ENCODE measurements around the gene PRKG1.
"Not testable (repeated sequence)": the region's sequence is repeated elsewhere in the genome, so short reads cannot be mapped to it uniquely, and the experiment has no call there.

Gene PRKG1

DNA sequence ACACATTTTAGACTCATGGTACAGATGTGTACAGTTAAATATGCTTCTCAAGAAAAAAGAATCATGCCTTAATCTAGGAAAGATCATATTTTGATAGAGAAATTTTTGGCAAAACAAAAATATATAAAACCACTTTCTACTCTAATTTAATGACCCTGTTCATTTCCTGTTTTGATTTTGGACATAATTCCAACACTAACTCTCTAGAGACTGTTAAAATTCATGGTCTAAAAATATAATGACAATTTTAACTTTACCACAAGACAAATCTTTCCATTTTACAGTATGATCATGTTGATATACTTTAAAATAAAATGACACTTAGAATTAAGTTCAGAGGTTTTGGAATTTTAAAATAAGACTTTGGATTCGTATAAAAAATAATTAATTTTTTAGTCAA is 45.2 kb downstream of the PRKG1 start:
- DNase-seq: no peak

GRCh38 chr10:51121861-51122260 is 47.6 kb downstream of the PRKG1 start:
- no peak for DNase-seq

DNA sequence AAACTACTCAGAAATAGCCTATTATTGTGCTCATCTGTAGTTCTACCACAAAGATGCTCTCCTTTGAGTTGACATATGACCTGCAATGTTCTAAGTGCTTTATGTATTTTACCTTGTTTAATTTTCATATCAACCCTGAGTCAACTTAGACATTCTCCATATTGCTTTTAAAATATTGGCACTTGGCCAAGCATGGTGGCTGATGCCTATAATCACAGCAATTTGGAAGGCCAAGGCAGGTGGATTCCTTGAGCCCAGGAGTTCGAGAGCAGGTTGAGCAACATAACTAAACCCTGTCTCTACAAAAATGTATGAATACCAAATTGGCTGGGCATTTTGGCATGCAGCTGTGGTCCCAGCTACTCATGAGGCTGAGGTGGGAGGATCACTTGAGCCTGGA is 50.6 kb downstream of the PRKG1 start:
- DNase-seq: no peak

GRCh38 chr10:51125518-51125917 is 51.2 kb downstream of the PRKG1 start:
- DNase-seq: no peak

DNA sequence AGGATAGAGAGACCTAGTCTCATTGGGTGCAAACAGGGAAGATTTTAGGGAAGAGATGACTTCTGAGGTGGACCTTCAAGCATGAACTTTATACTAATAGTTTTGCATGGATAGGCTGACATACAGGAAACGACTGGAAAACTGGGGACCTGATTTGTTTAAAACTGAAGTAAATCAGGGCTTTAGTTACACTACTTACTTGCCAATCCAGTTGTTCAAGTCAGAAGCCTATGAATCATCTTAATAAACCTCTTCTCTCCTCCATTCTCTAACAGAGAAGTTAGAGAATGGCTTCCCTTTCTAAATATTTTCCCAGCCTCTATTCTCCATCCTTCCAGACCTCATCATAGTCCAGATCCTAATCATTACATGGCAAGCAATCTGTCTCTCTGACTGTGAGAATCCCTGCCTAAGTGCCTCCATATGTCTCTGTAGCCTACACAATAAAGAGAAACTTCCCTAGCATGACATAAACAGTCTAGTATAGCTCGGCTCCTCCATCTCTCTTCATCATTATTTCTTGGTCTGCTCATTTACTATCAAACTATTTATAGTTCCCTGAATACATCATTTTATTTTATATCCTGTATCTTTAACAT is 55.8 kb downstream of the PRKG1 start:
- DNase-seq: no peak

DNA sequence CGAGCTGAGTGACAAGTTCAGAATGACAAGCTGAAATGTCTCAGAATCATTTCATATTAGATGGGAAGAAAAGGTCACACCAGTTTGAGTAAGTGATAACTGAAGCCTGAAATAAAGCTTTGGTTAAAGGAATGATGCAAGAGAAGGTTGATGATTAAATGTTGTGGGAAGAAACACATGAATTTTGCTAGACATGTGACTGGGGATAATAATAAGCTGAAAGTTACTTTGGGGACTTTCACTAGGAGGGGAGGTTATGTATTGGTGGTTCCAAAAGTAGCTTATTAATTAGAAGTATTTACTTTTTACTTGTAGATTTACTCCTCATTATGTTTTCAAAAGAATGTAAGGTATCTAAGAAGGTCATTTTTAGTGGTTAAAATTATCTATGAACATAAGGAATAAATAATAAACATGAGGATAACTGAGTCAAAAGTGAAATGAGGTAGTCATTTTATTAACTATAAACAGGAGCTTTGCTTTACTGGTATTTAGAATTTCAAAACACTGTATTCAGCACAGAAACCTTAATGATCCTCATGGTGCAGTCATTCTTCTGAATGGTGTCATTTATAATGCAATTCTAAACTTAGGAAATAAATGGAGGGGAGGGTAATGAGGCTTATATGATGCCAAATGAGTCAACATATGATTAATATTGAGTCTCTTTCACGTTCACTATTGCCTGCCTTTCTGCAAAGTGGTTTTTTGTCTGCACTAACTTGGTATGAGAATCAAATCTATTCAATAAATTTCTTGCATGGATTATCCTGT is 63.7 kb downstream of the PRKG1 start:
- no peak for DNase-seq

DNA sequence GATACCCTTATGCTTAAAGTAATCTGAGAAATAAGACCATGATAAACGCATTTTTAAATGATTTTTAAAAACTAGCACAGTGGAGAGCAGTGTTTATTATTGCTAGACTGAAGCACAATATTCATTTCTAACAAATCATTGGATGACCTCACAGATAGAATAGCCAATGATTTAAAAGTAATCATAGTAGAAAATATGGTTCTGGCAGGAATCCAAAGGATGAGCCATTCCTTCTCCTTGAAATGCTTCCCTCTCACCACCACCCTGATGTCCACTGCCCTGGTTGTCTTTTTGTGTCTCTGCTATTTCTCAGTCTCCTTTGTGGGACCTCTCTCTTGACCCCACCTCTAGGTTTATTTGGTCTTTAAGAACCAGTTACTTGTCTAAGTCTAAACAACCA is 64.9 kb downstream of the PRKG1 start:
- DNase-seq: no peak

DNA sequence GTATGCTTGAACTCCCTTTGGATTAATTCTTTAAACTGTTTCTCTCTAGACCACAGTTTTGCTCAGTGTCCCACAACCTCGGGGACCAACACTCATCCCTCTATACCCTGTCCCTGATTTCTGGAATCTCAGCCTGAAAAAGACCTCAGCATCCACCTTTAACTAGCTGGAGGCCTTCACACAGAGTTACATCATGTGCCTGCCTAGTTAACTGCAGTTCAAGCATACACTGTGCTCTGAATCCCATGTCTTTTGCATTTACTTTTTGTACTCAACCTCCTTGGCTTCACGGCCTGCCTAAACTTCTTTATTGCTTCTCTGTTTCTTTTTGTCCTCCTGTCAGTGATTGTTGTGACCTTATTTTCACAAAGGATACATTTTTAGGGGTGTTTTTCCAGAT is 66.7 kb downstream of the PRKG1 start:
- no peak for DNase-seq

GRCh38 chr10:51144161-51144781 is 70.0 kb downstream of the PRKG1 start:
- DNase-seq: no peak

GRCh38 chr10:51145375-51145774 is 71.1 kb downstream of the PRKG1 start:
- no peak for DNase-seq

DNA sequence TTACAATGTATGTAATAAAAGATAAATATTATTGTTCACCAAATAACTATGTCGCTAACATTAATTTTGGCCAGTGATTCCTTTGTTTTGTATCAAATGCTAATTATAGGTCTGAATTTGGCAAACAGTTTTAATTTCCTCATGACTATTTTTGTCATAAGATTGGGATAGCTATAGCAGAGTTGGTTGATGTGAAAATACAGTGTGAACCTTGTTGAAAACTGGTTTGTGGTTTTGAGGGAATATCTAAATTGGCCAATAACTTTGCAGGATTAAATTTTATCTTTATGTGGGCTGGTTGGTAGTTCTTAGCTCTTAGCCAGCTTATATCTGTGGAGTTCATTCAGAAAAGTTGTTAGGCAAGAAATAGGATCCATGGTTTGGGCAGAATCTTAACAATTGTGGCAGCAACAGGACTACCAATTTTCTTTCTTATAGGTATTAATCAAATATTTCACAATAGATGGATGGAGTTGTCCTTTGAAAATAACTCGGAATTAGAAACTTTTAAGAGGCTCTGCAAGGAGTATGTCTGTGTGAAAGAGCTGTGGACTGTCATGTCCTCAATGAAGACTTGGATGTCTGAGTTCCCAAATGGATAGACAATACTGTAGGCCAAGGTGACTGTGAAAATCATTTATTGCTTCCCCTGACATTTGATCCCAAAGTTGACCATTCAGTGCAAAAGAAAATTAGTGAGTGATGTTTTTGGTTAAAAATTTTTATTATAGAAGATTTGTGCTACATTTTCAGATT is 73.5 kb downstream of the PRKG1 start:
- DNase-seq: no peak

GRCh38 chr10:51156926-51157325 is 82.6 kb downstream of the PRKG1 start:
- DNase-seq: no peak

GRCh38 chr10:51158832-51159231 is 84.5 kb downstream of the PRKG1 start:
- no peak for DNase-seq

DNA sequence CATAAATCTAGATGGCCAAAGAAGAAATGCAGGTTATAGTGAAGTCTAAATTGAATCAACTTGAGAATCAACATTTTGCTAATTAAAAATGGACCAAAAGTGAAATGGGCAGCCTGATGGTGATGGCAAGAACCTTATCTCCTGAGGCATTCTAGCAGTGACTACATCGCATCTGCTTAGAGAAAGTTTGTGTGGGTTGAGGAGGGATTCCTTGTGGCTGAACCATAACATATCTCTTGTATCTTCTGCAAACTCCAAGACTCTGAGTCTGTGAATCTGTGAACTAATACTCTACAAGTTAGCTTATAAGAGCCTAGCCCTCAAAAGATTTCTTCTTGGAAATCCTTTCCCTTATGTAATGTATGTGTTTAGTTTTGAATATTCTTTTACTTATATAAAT is 85.6 kb downstream of the PRKG1 start:
- DNase-seq: no peak

- DNase-seq: no peak
Observed at GRCh38 chr10:51162002-51162401, 87.7 kb downstream of the PRKG1 start.

- DNase-seq: not testable (repeated sequence)
Observed at GRCh38 chr10:51163380-51164049, 89.2 kb downstream of the PRKG1 start.

GRCh38 chr10:51168086-51168815 is 94.0 kb downstream of the PRKG1 start:
- DNase-seq: no peak

DNA sequence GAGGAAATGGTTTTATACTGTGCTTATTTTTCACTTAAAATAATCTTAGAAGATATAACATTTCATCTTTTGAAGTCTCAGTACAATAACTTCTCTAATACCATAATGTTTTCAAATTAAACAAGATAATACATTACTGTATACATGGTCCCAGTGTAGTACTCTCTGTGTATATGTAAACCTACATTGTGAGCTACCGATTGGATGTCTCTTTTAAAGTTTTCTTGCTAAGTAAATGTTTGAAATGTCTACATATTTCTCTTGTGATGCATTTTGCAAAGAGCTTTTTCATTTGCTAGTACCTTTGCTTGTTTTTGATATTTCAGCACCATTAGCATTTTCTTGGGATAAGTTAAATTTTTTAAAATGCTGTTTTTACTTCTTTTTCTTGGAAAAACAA is 94.8 kb downstream of the PRKG1 start:
- DNase-seq: no peak

DNA sequence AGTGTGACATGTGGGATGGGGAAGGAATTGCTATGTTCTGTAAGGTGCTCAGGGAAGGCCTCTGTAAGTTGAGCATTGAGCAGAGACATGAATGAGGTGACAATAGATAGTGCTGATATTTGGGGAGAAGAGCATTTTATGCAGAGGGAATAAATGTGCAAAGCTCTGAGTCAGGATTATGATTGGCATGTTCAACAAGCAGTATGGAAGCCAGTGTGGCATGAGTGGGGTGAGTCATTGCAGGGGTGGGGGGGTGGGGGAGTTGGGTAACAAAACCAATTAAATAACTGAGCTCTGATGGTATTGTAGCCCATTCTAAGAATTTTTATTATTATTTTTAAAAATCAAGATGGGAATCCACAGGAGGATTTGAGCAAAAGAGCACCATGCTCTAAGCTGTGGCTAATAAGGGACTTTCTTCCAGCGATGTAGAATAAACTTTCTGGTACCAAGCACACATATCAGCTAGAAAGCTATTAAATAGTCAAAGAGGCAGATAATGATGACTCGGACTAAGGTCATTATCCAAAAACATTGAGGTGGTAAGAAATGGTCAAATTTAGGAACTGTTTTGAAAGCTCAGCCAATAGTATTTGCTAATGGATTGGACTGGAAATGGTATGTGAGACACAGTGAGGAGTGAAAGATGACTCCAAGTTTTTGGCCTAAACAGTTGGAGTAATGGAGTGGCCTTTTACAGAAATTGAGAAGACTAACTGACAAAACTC is 96.4 kb downstream of the PRKG1 start:
- no peak for DNase-seq

GRCh38 chr10:51171946-51172345 is 97.7 kb downstream of the PRKG1 start:
- no peak for DNase-seq

- no peak for DNase-seq
Observed at GRCh38 chr10:51176976-51177695, 102.8 kb downstream of the PRKG1 start.

Measured in activated naive CD4-positive, alpha-beta T cell treated with Interleukin-2 at 50 U/mL for 16 hours (primary cell).